Activated gamma-delta T cell treated with anti-CD3 and anti-CD28 coated beads, Interleukin-2, amount 50 U/mL, for 16 hours (primary cell): Measurements from ENCODE around the gene ANKHD1.
A peak's percentile ranks its signal among the peaks of the same experiment; 100 is the strongest.

Experiments
- DNase-seq: peaks from one replicate; pipeline ENCODE4 v3.0.0-alpha.2; 2020; ENCODE audit warnings: low read depth

ANKHD1 gene

GRCh38 chr5:140546851-140547507 is 145.3 kb downstream of the ANKHD1 start:
- no peak for DNase-seq

GRCh38 chr5:140547508-140548299 is 146.1 kb downstream of the ANKHD1 start, which contains the start of gene EIF4EBP3:
Gene EIF4EBP3, plus strand, starts transcription at chr5:140547662. Its CDS starts 76 bp downstream, at chr5:140547738.
- peak; percentile 77 for DNase-seq

DNA sequence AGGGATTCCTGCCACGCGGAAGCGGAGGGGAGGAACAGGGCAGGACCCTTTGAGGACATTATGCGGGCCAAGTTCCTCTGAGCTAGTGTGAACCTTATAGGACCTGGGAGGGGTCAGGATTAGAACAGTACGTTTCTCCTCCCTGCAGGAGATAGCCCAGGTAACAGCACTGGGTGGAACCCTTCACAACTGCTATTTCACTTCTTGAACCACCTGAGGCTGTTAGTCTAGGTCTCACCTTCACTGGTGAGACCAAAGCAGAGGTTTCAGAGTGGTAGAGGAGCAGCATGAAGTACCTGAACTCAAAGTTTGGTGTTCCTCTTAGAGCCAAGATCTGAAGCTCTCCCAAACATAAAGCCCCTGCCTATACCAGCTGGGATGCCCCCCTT is 146.7 kb downstream of the ANKHD1 start:
- no peak for DNase-seq

GRCh38 chr5:140548791-140549190 is 147.2 kb downstream of the ANKHD1 start:
- DNase-seq: no peak

DNA sequence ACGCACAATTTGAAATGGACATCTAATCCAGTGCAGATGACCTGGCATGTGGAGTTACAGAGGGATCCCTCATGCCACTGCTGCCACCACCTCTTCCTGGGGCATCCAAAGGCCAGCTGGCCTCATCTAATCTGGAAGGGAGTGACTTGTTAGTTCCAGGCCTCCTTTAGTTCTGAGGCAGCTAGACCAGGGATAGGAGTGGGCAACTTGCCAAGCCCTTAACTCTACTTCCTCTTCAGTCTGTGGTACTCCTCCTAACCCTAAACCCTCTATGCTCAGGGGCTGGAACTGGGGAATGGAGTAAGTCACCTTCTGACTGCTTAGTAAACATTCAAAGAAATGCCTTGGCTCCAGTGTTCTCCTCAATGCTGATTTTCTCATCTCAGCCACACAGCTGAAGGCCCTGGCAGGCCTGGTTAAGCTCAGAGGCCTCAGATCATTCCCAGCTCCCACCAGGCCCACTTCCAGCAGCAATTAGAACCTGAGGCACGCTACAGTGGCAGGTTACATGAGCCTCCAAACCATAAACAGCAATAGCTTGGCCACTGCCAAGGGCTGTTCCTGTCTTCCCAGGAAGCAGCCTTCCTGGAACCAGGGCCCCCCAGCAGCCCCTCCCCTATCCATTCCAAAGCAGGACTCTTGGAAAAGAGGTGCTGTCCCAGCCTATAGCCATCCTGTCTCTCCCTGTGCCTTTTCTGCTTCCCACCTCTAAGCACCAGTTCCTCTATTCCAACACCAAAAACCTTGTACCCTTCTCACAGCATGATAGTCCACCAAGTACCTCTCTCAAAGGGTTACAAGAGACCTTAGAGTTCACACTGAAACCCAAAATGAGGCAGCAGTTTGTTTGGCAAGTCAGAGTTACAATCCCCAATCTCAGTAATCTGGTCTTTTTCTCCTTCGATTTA is 147.9 kb downstream of the ANKHD1 start:
- DNase-seq: no peak

DNA sequence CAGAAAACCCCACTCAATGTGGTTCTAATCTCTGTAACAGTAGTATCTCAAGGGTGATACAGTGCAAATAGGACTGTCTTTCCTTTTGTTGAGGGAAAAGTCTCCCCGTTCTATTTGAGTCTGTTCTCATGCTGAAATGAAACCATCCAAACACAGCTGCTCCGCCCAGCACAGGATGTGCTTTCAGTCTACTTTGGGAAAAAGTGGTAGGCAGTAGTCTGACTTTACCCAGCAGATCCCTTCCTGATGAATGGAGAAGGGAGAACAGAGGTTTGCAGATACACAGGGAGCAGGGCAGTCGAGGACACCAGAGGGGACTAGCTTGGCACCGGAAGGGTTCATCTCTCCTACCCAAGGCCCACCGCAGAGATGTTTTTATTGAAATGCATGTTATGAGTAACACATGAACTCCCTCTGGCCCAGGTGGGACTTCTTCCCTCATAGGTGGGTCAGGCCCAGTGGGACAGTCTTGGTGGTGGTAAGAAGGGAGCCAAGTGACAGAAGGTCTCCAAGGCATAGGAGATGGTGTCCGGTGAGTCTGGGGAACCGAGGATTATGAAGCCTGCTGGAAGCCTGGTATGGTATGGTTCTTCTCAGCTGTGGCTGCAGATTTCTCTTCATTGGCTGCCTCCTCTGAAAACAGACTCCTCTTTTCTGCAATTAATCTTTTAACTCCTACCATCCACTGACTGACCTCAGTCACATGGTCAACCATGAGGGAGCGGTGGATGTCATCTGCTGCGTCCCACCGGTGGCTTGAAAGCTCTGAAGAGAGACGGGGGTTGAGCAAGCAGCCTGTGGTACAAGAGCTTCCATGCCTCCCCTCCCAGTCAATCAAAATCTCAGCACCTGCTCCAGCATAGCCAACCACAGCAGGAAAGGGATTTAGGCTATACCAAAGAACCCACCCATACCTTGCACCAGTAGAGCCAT is 148.8 kb downstream of the ANKHD1 start:
- DNase-seq: no peak

DNA sequence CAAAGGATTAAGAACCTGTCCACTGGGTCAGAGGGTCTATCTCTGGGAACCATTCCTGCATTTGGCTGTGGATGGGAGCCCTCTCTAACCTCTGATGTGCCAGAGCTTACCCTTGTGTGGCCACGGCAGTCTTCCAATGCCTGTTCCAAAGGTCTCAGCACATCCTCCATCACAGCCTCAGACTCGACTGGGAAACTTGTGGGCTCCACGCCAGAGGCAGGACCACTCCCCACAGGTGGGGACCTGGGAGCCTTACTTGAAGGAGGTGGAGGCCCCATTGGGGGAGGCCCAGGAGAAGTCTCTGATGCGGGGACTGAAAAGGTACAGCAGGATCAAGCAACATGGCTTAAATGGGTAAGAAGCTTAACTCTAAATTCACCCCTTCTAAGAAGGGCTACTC is 150.2 kb downstream of the ANKHD1 start:
- DNase-seq: no peak

DNA sequence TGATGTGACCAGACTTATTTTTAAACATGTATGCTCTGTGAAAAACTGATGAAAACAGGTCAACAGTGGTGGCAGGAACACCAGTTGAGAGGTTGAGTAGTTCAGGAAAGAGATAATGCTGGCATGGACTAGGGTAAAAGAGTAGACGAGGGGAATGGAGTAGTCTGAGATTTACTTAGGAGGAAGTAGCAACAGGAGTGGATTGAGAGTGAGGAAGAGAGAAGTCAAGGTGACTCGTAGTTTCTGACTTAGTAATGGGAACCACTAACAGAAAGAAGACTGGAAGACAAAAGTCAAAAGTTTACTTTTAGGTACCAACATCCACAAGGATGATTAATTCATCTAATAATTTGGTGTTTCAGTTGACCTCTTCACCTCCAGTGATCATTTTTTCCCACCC is 152.0 kb downstream of the ANKHD1 start:
- no peak for DNase-seq

DNA sequence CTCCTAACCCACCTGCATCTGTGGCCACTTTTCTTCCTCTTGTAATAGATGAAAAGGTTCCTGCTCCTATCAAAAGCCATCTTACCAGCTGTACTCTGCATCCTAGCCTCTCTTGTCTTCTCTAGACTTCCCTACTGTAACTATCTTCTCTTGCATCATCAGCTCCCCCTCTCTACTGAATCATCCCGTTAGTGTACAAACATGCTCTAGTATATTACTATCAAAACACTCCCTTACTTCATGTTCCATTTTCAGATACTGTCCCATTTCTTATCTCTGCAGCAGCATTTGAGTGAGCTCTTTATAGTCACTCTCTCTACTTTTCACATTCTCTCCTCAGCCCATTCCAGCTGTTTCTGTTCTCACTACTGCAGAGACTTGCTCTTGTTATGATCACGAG is 152.8 kb downstream of the ANKHD1 start:
- DNase-seq: no peak

GRCh38 chr5:140555747-140556312 is 154.2 kb downstream of the ANKHD1 start:
- no peak for DNase-seq

DNA sequence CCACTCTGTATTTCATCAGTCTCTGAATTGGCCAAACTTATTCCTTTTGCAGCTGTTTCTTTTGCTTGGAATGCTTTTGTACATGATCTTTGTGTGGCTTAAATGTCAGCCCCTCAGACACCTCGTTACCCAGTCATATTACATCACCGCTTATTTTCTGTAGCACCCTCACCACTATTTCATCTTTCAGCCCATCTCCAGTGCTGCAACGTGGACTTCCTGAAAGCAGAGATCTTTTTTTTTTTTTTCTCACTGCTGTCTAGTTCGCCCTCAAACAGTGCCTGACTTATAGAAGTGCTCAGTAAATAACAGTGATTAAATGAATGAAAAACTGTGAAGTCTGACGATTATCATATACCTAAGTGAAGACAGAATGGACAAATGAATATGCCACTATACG is 154.8 kb downstream of the ANKHD1 start:
- DNase-seq: no peak

GRCh38 chr5:140557136-140557805 is 155.6 kb downstream of the ANKHD1 start, which contains the start of gene SRA1:
Gene SRA1, minus strand, starts transcription at chr5:140557473. Its CDS starts 21 bp downstream, at chr5:140557452.
- DNase-seq: peak; percentile 75

DNA sequence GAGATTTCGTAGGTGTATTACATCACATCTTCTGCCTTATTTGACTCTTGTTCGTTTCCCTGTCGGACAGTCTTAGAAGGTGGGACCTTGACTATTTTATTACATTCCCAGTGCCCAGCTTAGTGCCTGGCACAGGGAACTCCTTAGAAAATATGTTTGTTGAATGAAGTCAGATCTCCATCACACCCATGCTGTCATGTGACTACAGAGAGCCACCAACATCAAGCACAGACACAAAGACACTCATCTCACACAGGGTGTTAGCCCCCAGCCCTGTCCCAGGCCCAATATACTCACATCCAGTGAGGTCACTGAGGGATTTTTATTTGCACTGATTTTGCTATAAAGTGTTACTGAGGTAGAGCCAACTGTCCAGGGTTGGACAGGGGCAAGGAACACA is 156.3 kb downstream of the ANKHD1 start:
- DNase-seq: no peak

GRCh38 chr5:140558542-140558941 is 156.9 kb downstream of the ANKHD1 start:
- no peak for DNase-seq

DNA sequence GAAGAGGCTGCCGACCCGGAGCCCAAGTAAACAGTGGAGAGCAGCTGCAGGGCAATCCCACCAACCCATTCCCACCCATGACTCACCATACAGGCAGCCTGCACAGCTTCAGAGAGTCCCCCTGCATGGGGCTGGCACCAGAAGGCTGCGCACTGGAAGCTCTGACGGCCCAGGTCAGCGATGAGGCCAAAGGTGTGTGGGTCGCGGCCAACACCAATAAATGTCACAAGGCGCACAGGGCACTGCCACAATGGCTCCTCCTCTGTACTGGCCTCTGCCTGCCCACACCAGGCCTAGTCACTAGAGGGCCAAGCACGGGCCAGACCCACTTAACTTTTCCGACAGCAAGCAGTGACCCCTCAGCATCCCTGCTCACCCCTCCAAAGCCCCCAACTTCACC is 158.6 kb downstream of the ANKHD1 start:
- DNase-seq: no peak

GRCh38 chr5:140561753-140562523 is 160.3 kb downstream of the ANKHD1 start:
- DNase-seq: no peak

DNA sequence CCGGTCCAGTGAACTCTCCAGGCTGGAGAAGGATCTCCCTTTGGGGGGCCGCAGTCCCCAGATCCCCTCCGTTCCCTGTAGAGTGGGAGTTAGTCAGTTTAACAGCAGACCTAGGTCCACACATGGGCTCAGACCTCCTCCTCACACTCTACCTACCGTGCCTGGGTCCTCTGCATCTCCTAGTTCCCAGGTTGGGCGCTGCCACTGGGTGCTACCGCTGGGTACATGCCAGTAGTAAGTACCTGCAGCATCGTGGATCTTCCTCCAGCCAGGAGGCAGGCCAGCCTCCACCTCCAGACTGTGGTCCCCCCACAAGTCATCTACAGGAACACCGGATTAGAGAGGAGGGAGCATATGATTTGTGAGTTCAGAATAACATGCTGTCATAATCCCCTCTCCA is 162.0 kb downstream of the ANKHD1 start:
- DNase-seq: no peak

- DNase-seq: peak; percentile 96
Observed at GRCh38 chr5:140564196-140565023, 162.8 kb downstream of the ANKHD1 start, which contains the start of the genes APBB3 and SLC35A4. Gene APBB3, minus strand, starts transcription at chr5:140564598. Its CDS starts 353 bp downstream, at chr5:140564245. Gene SLC35A4, plus strand, starts transcription at chr5:140564828. Its CDS starts 2,342 bp downstream, at chr5:140567170.
